HG03558 (cell line): Measurements from ENCODE around the gene MYORG.

Source experiments
- ATAC-seq: cut with Tn5 transposase; IDR thresholded peaks from one replicate; pipeline ENCODE4 v1.9.1; 2021; ENCODE audit warnings: moderate number of reproducible peaks; ENCODE audit not compliant: unreplicated experiment; ENCODE audit errors: extremely low read depth

MYORG gene

GRCh38 chr9:34385561-34386230 is 9.0 kb upstream of the MYORG start:
- no peak for ATAC-seq

DNA sequence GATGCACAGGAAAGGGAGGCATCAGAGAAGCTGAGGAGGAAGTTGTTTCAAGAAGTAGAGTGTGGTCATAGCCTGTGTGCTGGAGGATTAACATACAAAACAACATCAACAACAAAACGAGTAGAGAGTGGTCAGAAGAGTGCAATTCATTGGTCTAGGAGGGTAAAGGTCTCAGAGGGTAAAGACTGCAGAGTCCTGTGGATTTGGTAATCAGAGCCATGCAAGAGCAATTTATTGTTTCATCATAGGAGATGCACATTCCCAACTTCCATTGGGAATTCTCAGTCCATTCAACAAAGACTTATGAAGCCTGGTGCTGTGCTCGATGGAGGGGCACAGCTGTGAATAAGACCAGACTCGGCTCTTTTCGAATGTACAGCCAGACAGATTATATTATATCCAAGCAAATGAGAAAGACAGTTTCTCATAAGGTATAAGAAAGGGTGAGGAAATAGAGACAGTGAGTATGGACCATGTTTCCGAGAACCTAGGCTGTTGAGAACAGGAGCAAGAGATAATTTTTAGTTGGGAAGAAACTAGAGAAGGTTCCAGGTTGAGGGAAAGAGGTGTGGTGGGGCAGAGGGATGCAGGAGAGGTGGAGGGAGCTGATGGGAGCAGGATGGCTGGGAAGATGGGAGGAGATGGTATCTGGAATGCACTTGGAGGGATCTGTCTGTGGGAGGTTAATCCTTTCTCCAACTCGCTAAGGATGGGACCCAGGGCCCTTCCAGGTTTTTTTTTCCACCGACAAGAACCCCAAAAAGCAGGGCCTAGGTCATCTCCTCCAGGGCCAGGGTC is 7.9 kb upstream of the MYORG start:
- ATAC-seq: no peak

GRCh38 chr9:34383904-34384303 is 7.2 kb upstream of the MYORG start:
- ATAC-seq: no peak

- ATAC-seq: no peak
These were observed 6.2 kb upstream of the MYORG start for GRCh38 chr9:34382879-34383278.

- no peak for ATAC-seq
These were observed 5.4 kb upstream of the MYORG start for GRCh38 chr9:34382054-34382453.

DNA sequence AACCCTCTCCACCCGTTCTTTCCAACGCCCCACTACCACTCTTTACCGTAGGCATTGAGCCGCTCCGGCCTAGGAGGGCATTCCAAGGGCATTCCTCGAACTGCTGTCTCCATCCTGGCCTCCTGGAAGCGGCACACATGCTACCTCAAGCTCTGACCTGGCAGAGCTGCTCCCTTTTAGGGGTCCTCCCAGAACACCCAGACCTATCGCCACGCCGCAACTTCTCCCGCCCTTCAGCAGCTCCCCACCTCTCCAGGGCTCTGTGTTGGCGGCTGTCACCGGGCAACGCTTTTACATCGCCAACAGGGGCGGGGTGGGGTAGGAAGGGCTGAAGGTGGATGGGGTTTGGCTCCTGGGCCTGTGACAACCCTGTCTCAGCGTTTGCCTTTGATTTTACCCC is 4.6 kb upstream of the MYORG start:
- ATAC-seq: no peak

- ATAC-seq: no peak
These were observed 4.0 kb upstream of the MYORG start for GRCh38 chr9:34380511-34381315.

GRCh38 chr9:34380034-34380510 is 3.4 kb upstream of the MYORG start:
- no peak for ATAC-seq

GRCh38 chr9:34379334-34380033 is 2.8 kb upstream of the MYORG start:
- ATAC-seq: no peak

- no peak for ATAC-seq
These were observed 1.8 kb upstream of the MYORG start for GRCh38 chr9:34378376-34379060.

- no peak for ATAC-seq
These were observed 677 bp upstream of the MYORG start for GRCh38 chr9:34377404-34377746.

DNA sequence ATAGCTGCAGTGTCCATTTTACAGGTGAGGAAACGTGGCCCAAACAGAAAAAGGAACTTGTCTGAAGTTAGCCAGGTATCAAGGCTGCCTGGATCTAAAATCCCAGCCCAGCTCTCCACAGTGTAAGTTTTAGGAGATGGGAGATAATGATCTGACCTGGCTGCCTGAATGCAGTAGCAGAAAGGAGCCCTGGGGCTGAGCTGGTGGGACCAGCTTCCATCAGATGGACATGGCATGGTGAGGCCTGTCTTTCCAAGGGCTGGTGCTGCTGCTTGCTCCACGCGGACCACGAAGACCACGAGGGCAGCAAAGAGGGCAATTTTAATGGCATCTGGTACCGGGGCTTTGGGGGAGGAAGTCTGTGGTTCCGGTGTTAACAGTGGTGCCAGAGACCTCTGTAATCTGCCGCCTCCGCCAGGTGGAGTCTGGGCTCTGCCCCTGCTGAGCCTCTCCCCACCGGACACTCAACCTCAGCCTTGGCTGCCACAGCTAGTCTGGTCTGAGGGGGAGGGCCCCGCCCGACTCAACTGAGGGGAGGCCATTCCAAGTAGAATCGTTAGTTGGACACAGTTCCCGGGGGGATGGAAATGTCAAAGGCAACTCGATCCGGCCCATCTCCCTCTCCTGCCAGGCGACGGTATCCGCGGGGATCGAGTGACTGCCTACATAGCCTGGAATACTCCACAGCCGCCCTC is 650 bp downstream of the MYORG start:
- no peak for ATAC-seq

- ATAC-seq: no peak
These were observed 1.7 kb downstream of the MYORG start for GRCh38 chr9:34374905-34375552.

DNA sequence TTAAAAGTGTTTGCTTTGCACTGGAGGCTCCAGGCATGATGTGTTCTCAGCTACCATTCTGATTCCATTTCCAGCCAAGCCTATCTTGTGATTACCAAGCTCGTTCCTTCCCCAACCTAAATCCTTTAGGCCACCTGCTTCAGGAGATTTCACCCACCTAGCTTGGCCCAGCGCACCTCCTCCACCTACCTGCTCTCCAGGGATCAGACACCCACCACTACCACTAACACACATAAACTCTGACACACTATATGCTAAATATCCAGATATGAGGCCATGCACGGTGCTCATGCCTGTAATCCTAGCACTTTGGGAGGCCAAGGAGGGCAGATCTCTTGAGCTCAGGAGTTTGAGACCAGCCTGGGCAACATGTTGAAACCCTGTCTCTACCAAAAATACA is 2.4 kb downstream of the MYORG start:
- ATAC-seq: no peak

- no peak for ATAC-seq
These were observed 2.9 kb downstream of the MYORG start for GRCh38 chr9:34373749-34374148.

DNA sequence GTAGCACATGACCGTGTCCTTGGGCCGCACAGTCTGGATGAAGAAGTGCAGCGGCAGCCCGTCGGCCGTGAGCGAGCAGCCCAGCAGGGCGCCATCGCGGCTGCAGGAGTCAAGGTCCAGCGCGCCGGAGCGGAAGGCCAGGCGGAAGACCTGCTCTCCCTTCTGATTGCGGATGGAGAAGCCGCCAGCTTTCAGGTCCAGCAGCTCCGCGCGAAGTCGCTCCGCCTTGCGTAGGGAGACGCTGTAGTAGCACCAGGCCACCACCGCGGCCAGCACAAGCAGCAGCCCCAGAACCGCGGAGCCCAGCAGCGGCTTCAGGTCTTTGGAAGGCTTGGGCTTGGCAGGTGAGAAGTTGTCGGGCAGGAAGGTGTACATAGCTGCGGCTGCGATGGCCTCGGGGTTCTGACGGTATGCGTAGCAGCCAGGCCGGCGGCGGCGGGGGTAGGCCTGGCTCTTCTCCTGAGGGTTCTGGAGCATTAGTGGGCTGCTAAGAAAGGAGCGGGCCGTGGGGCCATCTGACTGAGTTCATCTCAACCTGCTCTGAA is 4.2 kb downstream of the MYORG start:
- no peak for ATAC-seq

- ATAC-seq: no peak
These were observed 4.7 kb downstream of the MYORG start for GRCh38 chr9:34371886-34372466.
